ENCODE measurements around the gene TIGD6.

- TF ChIP-seq CTCF (IDR thresholded peaks at IDR 0.05) (no peak), E2F1 (CRISPR knock-in tag; IDR thresholded peaks at IDR 0.05) (no peak), SP1 (CRISPR knock-in tag; conservative IDR thresholded peaks at IDR 0.05) (no peak), CREB1 (CRISPR knock-in tag; IDR thresholded peaks at IDR 0.05) (no peak), HMGXB4 (CRISPR knock-in tag; IDR thresholded peaks at IDR 0.05) (no peak), FOXP4 (CRISPR knock-in tag; IDR thresholded peaks at IDR 0.05) (no peak), FOXP1 (CRISPR knock-in tag; IDR thresholded peaks at IDR 0.05; ENCODE audit: borderline replicate concordance) (no peak), STAT6 (CRISPR knock-in tag; conservative IDR thresholded peaks at IDR 0.05; ENCODE audit: low read depth) (no peak), IRF2 (CRISPR knock-in tag; IDR thresholded peaks at IDR 0.05; ENCODE audit: borderline replicate concordance, low read depth) (no peak), ZBTB43 (CRISPR knock-in tag; IDR thresholded peaks at IDR 0.05) (no peak), IRF1 (CRISPR knock-in tag; IDR thresholded peaks at IDR 0.05) (no peak), MAX (CRISPR knock-in tag; IDR thresholded peaks at IDR 0.05) (no peak), ESRRA (CRISPR knock-in tag; IDR thresholded peaks at IDR 0.05; ENCODE audit: borderline replicate concordance) (no peak), FOXJ3 (CRISPR knock-in tag; IDR thresholded peaks at IDR 0.05; ENCODE audit: borderline replicate concordance) (no peak)
Measured at GRCh38 chr5:150015415-150015814, 15.0 kb upstream of the TIGD6 start.

Data from WTC11 (cell line).